Measurements from ENCODE around the gene CFAP119.
A peak's percentile ranks its signal among the peaks of the same experiment; 100 is the strongest.

CFAP119 gene

DNA sequence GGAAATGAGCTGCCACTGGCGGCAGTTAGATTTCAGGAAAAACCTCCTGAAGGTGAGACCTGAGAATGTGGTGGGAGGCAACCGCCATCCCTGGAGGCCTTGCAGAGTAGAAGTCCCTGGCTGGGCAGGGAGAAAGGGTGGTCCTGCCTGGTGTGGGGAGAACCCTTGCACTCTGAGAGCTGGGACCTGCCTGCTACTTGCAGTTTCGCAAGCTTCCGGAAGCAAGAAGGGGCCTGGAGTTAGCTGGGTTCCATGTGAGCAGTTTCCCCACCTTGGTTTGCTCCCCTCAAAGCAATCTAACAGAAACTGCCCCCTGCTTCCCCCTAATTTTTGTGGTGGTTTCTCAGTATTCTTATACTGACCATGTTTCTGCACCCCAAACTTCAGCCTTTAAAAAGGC, 18.7 kb upstream of the CFAP119 start:
- no peak for DNase-seq

DNA sequence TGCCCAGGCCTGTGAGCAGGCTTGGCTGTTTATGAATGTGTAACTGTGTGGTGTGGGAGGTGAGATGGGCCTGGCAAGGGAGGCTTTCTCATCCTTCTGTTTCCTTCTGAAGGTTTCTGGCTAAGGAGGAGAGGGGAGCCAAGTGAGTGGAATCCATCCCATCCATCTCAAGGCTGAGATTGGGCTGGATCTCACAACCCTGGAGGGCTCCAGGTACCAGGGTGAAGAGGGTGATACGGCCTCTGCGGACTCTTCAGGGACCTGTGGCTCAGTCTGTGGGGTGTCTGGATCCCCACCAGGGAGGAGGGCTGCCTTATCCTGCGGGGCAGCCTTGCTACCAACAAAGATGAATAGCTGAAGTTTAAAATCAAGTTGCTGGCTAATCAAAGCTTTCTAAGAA, 18.2 kb upstream of the CFAP119 start:
- no peak for DNase-seq

DNA sequence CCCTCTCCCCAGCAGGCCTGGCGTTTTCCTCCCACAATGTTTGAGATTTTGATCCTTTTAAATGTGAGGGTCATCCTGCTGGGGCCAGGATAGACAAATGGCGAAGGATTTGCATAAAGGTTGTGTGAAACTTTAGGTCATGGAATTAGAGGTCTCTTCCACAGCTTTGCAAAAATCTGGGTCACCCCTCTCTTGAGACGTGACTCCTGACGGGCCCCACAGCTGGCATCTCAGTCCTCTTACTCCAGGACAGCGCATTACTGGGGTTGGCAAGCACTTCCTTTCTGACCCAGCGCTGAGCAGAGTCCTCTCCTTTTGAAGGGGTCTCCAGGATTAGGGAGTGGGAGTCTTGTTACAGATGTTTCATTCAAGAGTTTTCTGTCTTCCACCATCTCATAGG, 17.7 kb upstream of the CFAP119 start:
- DNase-seq = no peak

DNA sequence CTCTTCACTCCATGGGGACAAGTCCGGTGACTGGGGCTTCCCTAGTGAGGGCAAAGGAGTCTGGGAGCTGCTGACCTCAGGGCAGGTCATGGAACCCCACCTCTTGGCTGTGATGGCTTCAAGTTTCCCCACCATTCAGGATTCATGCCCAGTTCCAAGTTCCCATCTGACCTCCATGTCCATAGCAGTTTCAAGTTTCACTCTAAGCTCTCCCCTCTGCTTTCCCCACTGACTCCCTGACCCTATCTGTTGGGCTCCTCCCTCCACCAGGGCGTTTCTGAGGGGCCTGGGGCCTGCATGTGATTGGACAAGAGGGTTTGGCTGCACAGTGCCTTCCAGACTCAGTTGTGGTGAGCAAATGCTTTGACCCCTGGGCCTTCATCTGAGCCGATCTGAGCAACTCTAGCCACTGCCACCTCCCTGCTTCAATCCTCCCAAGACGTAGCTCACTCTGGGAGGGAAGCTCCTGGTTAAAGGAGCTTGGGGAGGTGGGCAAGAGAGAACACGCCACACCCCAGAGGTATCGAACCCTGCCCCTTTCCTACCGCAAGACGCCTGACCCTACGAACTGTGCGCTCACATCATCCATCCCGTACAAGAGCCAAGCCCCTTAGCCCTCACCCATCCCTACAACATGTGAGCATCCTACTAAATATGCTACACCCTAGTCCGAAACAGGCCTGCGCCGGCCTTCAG, 16.8 kb upstream of the CFAP119 start:
- no peak for DNase-seq

DNA sequence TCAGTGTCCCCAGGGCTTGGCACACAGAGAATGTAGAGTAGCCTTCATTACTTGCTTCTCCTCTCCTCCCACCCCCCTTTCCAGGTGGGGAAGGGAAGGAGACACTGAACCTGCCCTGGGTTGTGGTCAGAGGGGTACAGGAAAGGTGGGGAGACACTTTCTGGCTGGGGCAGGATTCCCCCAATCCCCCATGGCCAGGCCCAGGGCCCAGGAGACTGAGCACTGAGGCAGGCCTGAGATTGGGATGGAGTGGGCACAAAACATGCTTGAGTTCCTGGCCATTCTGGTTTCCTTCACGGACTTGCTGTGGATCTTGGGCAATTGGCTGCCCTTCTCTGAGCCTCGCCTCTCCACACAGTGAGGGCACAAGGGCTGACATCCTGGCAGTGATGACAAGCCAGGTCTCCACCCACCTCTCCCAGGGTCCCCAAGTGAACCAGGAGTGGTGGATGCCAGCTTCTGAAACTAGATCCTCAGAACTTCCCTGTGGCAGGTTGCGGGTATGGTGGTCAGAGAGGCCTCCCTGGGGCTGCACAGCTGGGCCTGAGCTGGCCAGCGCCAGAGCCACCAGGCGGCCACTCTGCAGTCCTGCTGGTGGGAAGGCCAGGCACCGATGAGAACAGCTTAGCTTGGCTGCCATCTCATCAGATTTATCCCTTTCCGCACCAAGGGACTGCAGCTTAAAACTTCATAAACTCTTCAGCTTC, 15.9 kb upstream of the CFAP119 start:
- DNase-seq = no peak

DNA sequence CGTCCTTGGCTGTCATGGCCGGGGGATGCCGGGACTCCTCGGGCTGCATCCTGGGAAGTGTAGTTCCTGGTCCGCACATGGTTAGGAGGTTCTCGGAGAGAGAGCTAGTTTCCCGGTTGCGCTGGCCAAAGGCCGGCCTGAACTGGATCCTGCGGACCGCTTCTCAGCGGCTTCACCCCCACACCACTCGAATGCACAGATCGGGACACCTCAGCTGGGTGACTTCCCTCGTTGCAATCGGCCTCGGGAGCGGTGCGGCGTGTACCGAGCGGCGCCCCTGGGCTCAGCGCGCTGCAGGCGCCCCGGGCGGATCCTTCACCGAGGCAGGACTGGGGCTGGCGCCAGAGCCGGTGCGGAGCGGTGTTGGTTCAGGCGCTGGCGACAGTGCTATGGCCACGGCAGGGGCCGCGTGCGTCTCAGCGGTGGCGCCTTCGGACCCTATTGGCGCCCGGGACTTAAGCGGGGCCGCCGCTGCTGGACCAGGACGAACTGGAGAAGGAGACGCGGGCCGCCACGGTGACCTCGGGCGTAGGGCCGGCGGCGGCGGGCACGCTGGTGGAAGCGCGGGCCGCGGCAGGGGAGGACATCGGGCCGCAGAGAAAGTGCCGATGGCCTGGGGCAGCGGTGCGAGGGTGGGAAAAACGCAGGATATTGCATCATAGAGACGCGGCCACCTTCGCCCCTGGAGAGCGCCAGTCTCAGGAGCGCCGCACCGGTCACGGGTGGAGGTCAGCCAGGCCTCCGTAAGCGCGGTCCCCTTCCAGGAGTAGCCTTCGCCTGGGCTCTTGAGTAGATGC, 13.7 kb upstream of the CFAP119 start:
- DNase-seq = peak; percentile 91

DNA sequence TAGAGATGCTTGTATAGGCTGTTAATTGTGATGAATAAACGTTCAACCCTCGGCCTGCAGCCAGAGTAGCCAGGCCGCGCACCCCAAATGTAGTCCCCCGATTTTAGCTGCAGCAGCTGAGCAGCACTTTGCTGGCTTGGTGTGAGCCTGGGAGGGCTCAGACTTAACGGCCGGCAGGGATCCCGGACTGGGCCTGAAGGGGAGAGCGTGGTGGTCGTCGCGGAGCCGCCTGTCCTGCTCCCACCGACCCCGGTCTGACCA, 13.2 kb upstream of the CFAP119 start:
- DNase-seq = no peak

DNA sequence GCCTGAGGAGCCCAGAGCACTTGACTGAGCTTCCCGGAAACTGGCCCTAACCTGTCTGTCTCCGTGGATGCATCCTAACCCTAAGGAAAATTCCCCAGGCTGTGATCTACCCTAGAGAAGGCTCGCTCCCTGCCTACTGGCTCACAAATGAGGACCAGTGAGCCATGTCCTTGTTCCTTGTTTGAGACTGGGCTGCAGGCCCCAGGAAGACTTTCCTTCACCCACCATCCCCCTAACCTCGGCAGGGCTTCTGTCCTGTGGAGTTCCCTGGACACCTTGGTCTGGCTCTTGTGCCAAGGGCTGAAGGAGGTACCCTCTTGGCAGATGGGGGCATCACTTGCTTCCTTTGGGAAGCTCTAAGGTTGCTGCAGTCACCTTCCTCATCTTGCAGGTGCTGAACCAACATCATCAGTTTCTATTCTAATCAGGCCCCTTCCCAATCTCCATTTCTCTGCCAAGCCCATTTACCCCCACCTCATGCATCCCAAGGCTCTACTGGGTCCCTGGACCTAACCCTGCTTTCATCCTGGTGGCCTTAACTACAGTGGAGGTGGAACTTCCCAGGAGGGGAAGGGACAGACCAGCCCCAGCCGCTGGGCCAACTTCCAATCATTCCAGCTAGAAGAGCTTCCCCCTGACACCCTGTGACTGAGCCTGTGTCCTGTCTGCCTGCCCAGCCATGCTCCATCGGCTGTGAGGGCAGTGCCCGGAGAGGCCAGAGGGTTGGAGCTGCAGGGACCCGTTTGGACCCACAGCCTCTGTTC, 12.7 kb upstream of the CFAP119 start:
- no peak for DNase-seq

DNA sequence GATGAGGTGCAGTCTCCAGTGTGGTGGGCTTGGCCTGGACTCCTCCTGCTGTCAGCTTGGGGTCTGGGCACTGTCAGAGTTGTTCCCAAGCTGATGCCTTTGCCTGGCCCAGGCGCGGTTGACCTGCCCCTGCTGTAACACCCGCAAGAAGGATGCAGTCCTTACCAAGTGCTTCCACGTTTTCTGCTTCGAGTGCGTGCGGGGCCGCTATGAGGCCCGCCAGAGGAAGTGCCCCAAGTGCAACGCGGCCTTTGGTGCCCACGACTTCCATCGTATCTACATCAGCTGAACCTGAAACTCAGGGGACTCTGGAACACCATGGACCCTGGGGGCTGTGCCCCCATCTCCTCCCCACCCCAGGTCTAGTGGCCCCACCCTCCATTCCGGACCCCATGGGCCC, 12.0 kb upstream of the CFAP119 start:
- no peak for DNase-seq

DNA sequence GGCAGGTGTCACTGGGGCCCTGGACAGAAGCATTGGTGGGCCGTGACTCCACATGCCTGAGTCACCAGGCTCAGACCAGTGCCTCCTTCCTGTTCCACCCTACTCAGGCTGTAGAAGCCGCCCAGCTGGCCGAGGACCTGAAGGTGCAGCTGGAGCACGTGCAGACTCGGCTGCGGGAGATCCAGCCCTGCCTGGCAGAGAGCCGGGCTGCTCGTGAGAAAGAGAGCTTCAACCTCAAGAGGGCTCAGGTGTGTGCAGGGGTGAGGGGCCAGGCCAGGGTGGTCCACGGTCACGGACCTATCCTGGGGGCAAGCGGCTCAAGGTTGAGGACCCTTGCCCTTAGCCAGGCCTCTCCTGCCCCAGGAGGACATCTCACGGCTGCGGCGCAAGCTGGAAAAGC, 9.9 kb upstream of the CFAP119 start:
- DNase-seq = no peak

DNA sequence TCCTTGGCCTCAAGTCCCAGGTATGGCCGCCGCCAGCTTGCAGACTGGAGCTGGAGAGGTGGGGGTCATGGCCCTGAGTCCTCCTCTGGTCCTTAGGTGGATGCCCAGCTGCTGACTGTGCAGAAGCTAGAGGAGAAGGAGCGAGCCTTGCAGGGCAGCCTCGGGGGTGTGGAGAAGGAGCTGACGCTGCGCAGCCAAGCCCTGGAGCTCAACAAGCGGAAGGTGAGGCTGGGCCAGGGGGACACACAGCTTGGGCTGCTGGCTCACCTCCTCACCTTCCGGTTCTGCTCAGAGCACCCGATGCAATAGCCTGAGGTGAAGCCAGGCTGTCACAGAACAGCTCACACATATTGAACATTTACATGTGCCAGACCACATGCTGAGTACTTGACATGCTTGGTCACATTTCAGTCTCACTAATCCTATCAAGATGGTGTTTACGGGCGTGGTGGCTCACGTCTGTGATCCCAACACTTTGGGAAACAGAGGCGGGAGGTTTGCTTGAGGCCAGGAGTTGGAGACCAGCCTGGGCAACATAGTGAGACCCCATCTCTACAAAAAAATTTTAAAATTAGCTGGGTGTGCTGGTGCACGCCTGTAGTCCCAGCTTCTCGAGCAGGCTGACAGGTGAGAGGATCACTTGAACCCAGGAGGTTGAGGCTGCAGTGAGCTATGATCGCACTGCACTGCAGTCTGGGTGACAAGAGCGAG, 7.7 kb upstream of the CFAP119 start:
- DNase-seq = no peak

DNA sequence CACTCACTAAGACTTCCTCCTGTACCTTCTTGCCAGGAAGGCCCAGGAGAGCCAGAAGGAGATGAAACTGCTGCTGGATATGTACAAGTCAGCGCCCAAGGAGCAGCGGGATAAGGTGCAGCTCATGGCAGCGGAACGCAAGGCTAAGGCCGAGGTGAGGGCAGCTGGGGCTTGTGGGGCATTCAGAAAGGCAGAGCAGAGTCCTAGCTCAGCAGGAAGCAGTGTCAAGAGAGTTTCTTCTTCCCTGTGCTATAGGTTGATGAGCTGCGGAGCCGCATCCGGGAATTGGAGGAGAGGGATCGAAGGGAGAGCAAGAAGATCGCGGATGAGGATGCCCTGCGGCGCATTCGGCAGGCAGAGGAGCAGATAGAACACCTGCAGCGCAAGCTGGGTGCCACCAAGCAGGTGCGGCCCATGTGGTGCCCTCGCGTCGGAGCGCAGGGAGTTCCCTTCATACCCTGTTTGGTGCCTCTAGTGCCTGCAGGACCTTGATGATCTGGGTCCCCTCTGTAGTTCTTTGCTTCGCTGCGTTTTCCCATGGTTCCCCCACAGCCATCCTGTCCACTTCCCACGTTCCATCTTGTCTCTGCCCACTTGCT, 6.8 kb upstream of the CFAP119 start:
- DNase-seq = no peak

DNA sequence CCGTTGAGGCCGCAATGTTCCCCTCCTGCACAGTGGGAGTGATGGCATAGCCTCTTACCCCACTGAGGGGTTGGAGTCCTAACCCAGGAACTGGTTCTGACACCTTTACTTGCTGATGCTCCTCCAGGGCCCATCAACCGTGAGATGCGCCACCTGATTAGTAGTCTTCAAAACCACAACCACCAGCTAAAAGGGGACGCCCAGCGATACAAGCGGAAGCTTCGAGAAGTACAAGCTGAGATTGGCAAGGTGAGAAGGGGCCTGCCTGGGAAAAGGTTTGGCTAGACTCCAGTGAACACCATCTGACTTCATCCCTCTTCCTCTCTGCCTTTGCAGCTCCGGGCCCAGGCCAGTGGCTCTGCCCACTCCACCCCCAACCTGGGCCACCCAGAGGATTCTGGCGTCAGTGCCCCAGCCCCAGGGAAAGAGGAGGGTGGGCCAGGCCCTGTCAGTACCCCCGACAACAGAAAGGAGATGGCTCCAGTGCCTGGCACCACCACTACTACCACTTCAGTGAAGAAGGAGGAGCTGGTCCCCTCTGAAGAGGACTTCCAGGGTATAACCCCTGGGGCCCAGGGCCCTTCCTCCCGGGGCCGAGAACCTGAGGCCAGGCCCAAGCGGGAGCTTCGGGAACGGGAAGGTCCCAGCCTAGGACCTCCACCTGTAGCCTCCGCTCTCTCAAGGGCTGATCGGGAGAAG, 6.1 kb upstream of the CFAP119 start:
- DNase-seq = no peak

DNA sequence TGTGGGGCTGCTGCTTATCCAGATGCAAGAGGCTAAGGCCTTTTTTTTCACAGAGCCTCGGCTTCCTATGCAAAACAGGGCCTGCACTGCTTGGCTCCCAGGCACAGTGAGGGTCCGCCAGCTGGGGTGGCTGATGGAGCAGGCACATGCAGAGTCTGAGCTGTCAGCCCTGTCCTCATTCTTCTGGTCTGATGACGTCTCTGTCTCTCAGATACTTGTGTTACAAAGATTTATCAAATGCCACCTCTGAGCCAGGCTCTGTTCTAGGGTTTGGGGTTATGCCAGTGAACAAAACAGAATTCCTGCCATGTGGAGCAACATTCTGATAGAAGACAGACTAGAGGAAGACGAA, 5.0 kb upstream of the CFAP119 start:
- DNase-seq = no peak

DNA sequence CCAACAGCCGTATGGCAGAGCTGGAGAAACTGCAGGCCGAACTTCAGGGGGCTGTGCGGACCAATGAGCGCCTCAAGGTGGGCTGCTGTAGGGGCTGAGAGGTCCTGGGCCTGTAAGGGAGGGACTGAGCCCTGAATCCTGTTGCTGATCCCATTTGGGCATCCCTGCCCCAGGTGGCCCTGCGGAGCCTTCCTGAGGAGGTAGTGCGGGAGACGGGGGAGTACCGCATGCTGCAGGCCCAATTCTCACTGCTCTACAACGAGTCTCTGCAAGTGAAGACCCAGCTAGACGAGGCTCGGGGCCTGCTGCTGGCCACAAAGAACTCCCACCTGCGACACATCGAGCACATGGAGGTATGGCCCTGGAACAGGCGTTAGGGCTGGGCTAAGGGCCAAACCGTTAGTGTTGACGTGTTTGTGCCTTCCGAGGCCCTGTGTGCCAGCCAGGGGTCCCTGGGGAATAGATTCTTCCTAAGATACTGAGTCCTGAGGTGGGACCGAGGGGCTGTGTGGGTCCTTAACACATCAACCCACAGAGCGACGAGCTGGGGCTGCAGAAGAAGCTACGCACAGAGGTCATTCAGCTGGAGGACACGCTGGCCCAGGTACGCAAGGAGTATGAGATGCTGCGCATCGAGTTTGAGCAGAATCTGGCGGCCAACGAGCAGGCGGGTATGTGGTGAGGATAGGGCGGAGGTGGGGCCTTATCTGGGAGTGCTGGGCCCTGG, 4.5 kb upstream of the CFAP119 start:
- DNase-seq = no peak

DNA sequence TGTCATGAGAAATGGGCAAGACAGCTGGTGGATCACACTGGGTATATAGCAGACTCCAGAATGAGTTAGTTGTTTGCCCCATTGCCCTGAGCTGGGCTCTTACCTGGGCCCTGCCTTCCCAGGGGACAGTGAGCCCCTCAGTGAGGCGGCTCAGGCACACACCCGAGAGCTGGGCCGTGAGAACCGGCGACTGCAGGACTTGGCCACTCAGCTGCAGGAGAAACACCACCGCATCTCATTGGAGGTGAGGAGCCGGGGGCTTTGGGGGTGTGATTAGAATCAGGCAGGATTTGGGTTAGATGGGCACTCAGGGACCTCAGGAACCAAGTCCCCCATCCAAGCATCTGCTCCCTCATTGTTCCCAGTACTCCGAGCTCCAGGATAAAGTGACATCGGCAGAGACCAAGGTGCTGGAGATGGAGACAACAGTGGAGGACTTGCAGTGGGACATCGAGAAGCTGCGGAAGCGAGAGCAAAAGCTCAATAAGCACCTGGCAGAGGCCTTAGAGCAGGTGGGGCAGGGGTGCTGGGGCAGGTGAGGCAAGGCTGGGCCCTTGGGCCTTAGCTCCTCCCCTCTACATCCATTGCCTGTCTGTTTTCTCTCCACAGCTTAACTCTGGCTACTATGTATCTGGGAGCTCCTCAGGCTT, 3.1 kb upstream of the CFAP119 start:
- no peak for DNase-seq

DNA sequence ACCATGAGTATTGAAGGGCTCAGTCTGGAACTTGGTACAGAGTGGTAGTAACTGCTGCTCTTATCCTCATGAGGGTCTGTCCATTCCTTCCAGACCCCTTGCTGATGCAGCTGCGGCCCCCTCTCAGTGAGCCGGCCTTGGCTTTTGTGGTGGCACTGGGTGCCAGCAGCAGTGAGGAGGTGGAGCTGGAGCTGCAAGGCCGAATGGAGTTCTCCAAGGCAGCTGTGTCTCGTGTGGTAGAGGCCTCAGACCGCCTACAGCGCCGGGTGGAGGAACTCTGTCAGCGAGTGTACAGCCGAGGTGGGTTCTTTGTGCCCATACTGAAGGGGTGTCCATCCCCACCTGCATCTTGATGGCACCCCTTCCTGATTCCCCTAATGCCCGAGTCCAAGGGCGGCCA, 2.2 kb upstream of the CFAP119 start:
- DNase-seq = no peak

DNA sequence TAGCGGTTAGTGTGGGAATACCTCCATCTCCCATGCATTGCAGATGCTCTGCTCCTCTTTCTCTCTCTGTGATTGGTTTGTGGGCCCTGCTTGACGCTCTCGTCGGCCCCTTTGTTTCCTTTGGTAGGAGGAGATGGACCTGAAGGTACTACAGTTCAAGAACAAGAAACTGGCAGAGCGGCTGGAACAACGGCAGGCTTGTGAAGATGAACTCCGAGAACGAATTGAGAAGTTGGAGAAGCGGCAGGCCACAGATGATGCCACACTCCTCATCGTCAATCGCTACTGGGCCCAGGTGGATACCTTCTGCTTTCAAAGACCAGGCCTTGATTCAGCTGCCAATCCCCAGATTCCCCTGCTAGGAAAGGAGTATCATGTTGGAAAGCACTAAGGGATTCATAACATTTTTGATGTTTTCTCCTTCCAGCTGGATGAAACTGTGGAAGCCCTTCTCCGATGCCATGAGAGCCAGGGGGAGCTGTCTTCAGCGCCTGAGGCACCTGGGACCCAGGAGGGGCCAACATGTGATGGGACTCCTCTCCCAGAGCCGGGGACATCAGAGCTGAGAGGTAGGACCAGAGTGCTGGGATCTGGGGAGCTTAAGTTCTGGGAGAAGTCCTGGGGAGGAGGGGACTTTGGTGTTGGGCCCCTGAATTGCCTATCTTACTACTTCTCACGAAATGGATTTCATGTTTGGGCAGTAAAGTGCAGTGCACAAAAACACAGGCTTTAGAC, 1.3 kb upstream of the CFAP119 start:
- DNase-seq = no peak

DNA sequence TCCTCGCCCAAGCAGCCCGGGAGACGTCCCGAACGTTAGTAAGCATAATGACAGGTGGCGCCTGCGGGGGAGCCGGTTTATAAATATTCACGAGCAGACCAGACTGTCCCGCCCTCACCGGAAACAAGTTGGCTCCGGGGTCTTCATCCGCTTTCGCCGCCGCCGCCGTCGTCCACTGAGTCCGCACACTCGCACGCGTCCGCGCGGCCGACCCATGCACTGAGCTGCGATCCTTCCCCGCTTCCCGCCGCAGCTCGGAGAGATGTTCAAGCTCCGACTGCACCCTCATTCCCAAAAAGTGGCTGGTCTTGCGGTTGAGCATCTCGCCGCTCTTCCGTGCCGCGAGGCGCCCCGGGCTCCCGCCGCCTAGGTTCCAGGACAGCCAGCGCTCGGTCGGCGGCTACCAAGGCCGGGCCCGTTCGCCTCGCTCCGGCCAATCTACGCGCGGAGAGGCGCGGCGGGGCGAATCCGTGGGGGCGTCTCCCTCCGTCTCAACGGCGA, 385 bp downstream of the CFAP119 start:
- peak; percentile 81 for DNase-seq

All from NCI-H146 (cell line).